ENCODE data around the gene CD300LG.

GRCh38 chr17:43844241-43844640, 2.7 kb upstream of the CD300LG start:
- no peak for TF ChIP-seq POLR2A (IDR thresholded peaks at IDR 0.05; ENCODE audit: low read length)
- no peak for TF ChIP-seq GATA1 (IDR thresholded peaks at IDR 0.05; ENCODE audit: low read depth, low read length)
